Kidney tubule cell (primary cell): ENCODE data around the gene SGIP1.
A peak's percentile ranks its signal among the peaks of the same experiment; 100 is the strongest.
"Not testable (repeated sequence)": the region's sequence is repeated elsewhere in the genome, so short reads cannot be mapped to it uniquely, and the experiment has no call there.

Experiments used
- DNase-seq: peaks from one replicate; pipeline ENCODE4 v3.0.0-alpha.2; 2018; ENCODE audit warnings: low spot score

Gene SGIP1

GRCh38 chr1:66768965-66769364 is 235.0 kb downstream of the SGIP1 start:
- DNase-seq, result no peak

DNA sequence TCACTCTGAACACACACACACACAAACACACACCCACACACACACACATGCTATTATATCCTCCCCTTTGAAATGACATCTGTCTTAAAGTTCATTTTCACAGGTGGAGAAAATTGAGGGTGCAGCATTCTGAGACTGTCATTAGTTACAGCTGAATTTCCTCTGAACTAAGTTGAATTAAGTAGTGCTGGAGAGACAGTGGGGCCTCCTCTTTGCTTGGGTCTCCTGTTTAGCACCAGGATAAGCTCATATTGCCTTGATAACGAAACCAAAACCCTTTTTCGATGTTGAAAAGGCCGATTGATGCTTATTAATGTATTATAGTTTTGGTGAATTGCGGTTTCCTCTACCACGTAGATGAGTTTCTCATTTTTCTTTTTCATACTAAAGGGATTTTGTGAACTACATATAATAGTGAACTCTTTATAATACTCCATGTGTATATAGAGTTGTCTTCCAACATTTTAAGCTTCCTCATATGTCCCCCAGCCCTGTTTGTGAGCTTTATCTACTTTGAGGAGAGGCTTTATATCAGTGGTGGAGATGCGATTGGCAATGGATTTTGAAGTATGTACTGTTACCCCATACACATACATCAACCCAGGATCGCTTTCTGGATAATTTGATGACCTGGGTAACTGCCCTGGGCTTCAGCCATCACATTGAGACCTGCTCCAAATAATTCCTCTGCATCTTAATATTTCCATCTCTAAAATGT is 235.7 kb downstream of the SGIP1 start:
- no peak for DNase-seq

- no peak for DNase-seq
These were observed 236.3 kb downstream of the SGIP1 start for GRCh38 chr1:66770240-66770639.

GRCh38 chr1:66770694-66771093 is 236.7 kb downstream of the SGIP1 start:
- no peak for DNase-seq

DNA sequence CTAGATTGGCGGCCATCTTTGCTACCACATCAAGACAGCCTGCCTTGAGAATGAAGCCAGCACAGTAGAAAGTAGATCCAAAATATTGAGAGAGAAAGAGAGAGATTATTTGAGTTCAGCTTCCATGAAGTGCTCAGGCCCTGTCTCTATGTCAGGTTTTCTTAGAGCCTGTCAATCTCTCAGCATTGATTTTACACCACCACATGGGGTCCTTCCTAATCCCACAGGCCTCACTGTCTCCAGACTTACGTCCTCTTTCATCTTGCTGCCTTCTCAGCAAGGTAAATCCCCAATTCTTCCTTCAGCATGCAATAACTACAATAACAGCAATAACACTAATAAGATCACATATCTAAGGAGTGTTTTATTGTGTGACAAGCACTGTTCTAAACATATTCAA is 239.3 kb downstream of the SGIP1 start:
- DNase-seq, result no peak

GRCh38 chr1:66774438-66774837 is 240.5 kb downstream of the SGIP1 start:
- no peak for DNase-seq

DNA sequence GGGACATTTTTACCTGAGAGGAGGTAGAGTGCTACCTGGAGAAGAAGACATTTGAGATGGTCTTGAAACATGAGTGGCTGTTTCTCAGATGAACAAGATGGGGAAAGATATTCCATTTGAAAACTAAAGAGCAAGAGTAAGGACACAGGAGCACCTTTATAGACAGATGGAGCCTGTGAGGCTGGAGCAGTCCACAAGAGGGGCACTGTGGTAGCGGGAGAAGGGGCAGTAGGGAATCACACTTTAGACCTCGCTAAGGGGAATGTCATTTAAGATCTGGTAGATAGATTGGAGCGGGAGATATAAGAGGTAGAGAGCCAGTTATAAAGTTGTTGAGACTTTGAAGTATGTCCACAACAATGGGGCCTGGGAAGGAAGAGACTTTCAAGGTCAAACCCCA is 241.7 kb downstream of the SGIP1 start:
- no peak for DNase-seq

DNA sequence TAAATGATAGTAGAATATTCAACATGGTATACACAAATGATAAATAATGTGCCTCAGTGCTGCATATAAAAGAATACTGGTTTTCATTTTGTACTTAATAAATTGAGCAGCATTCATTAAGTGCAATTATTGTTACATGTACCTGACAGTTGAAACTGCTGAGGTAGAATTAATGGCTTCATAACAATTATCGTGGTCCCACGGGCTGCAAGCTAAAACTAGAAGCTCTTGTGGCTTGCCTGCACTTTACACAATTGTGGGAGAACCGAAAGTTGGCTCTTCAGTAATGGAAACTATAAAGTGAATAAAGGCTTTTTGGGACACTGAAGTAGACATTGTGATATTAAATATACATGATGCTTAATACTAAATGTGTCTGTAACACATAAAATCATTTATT is 243.9 kb downstream of the SGIP1 start:
- DNase-seq, result no peak

DNA sequence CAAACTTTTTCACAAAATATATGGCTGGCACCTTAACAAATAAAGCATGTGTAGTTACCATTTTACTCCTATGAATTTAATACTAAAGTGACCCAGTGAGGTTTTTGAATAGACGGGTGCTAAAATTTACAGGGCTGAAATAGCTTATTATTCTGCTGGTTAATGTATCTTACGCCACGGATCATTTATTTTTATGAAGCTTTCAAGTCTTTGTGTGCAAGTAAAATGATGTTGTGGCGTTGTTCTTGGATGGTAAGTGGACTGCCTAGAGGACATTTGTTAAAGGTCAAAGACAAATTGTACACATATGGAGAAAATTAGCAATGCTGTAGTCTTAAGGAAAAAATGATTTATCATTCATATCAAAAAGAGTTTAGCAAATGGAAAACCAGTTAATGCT is 244.3 kb downstream of the SGIP1 start:
- no peak for DNase-seq

DNA sequence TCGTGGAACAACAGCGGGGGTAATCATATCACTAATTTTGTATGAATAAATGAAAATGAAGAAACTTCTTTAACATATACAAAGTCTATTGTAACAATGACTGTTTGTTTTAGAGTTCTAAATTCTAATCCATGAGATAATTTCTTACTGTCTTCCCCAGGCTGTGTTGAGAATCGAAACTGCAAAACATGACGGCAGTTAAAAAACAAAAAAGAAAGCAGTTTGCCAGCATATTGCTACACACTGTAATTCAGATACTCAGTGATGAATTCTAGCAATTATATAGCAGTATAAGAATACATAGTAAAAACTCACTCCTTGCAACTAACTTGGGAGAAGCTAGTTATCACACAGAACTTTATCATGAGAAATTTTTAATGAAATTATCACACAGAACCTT is 245.0 kb downstream of the SGIP1 start:
- DNase-seq, result no peak

DNA sequence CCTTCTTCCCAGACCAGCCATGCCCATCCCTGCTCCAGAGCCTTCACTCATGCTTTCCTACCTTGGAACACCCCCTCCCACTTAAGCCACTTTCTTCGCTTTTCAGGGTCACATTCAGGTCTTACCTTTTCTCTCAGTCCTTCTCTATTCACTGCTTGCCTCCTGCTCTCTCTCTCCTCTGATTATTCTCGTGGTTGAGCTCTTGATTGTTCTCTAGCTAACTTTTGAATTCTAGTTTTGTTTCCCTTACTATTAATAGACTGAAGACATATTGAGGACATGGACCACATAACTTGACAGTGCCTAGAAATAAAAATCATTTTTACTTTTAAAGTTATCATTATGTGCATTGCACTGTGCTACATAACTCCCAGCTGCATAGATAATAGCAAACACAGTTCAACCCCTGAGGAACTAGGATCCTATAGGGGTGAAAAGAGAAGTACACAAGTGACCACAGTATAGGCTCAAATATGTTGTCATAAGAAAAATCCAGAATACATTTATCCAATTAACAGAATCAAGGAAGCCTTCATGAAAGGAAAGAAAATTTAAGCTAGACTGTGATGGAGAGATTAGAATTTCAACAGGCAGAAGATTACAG is 245.6 kb downstream of the SGIP1 start:
- DNase-seq, result no peak

- DNase-seq, result not testable (repeated sequence)
These were observed 251.8 kb downstream of the SGIP1 start for GRCh38 chr1:66785800-66786199.

GRCh38 chr1:66787641-66788040 is 253.7 kb downstream of the SGIP1 start:
- no peak for DNase-seq

DNA sequence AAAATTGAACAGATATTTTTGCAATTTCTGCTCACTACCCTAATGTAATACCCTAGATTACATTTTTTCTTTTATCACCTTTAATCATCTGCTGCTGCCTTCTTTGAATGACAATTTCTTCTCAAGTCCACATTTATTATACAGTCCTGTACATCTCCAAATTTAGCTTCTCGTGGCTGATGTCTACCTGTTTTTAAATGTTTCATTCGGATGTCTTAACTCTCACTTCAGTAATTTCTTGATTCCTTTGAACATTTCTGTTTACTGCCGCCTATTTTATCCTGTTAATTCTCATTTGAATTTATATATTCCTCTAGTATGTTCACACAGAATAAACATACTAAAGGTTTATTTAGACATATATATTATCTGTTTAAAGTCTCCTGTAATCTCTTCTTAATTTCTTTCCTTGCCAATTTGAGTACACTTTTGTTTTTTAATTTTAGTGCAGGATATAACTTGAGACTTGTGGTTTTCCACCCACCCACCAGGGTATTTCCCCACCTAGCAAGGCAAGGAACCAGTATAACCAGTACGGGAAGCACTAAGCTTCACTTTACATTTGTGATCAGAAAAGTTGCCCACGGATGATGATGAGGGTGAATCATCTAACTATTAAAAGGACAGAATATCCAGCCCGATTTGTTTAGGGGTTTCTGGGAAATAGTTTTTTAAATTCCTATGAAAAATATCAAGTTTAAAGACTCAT is 254.4 kb downstream of the SGIP1 start:
- peak; percentile 3 for DNase-seq

GRCh38 chr1:66791621-66792610 is 258.0 kb downstream of the SGIP1 start:
- DNase-seq, result no peak

DNA sequence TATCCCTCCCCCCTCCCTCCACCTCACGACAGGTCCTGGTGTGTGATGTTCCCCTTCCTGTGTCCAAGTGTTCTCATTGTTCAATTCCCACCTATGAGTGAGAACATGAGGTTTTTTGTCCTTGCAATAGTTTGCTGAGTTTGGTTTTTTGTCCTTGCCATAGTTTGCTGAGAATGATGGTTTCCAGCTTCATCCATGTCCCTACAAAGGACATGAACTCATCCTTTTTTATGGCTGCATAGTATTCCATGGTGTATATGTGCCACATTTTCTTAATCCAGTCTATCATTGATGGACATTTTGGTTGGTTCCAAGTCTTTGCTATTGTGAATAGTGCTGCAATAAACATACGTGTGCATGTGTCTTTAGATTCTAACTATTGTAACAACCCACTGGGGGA is 261.9 kb downstream of the SGIP1 start:
- not testable (repeated sequence) for DNase-seq
